Activated naive CD8-positive, alpha-beta T cell treated with anti-CD3 and anti-CD28 coated beads for 36 hours (primary cell): ENCODE results near the gene SULT1A1. TPM values are rescaled to one million over a fixed set of nuclear protein-coding genes. Genes with fewer than 3 reads are reported as not detected.
"Not testable (repeated sequence)": the region's sequence is repeated elsewhere in the genome, so short reads cannot be mapped to it uniquely, and the experiment has no call there.

Source experiments
- DNase-seq: peaks from one replicate; pipeline ENCODE4 v3.0.0; 2021
- H3K27ac Mint-ChIP-seq: one replicate; pipeline ENCODE4 v1.8.0; 2022; ENCODE audit warnings: mild to moderate bottlenecking, moderate library complexity, mixed read lengths
- H3K27me3 Mint-ChIP-seq: one replicate; pipeline ENCODE4 v1.8.0; 2022; ENCODE audit warnings: mild to moderate bottlenecking, mixed read lengths
- H3K36me3 Mint-ChIP-seq: one replicate; pipeline ENCODE4 v1.8.0; 2021; ENCODE audit warnings: mild to moderate bottlenecking, mixed read lengths
- H3K4me1 Mint-ChIP-seq: one replicate; pipeline ENCODE4 v1.8.0; 2021; ENCODE audit warnings: mixed read lengths
- H3K4me3 Mint-ChIP-seq: one replicate; pipeline ENCODE4 v1.8.0; 2022; ENCODE audit warnings: mild to moderate bottlenecking, moderate library complexity, mixed read lengths
- H3K9me3 Mint-ChIP-seq: one replicate; pipeline ENCODE4 v1.8.0; 2022; ENCODE audit warnings: mixed read lengths
- total RNA-seq, 2 experiments: library from RNA; stranded (reverse); gene quantifications; one replicate each; pipeline ENCODE4 v1.2.3, GENCODE V29; 2021

Gene SULT1A1
- 10 to 100 TPM; 11.6 to 13.3 TPM for total RNA-seq

GRCh38 chr16:28609631-28610594 lies at the start of gene SULT1A1:
TSS of gene SULT1A1 (minus strand) at chr16:28610044. CDS start at chr16:28608855, 1,189 bp downstream.
- Mint-ChIP-seq H3K4me3 (no peak within 1 kb of the TSS), H3K4me1 (peaks cover 15% of the 10 kb centered on the region), H3K27ac (no peak within 1 kb of the TSS), H3K9me3 (no peaks in the 10 kb centered on the region), H3K36me3 (peaks cover 8% of the 10 kb centered on the region), H3K27me3 (no peaks in the 10 kb centered on the region)
- DNase-seq, result no peak

DNA sequence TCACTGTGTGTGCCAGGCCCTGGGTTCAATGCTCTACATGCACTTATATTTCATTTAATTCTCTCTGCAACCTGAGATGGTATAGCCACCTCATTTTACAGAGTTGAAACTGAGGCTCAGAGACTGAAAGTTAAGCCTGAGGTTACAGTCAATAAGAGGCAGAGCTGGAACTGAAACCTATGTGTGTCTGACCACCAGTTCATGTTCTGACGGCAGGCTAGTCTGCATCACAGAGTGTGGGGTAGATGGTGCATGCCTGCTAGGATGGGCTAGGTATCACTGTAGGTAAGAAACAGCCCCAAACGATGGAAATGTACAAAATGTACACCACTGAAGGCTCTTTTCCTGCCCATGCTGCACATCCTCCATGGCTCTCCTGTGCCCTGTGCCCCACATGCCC lies 30.1 kb upstream of the SULT1A1 start:
- not testable (repeated sequence) for DNase-seq, H3K9me3 Mint-ChIP-seq, H3K27ac Mint-ChIP-seq, H3K4me3 Mint-ChIP-seq, H3K4me1 Mint-ChIP-seq, H3K36me3 Mint-ChIP-seq, H3K27me3 Mint-ChIP-seq

DNA sequence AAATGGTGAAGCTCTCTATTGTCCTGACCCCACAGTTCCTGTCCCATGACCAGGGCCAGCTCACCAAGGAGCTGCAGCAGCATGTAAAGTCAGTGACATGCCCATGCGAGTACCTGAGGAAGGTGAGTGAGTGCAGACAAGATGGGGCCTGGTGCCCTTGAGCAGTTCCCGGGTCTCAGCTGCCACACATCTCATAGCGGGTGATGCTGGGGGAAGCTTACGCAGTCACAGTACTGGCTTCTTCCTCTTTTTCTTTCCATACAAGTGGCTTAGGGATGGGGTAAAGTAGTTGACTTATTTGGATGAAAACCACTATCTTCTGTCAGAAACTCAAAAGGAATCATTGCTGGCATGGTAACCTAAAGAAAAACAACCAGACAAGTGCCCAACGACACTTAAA lies 28.5 kb upstream of the SULT1A1 start:
- DNase-seq, H3K4me1 Mint-ChIP-seq, H3K27ac Mint-ChIP-seq, H3K27me3 Mint-ChIP-seq, H3K36me3 Mint-ChIP-seq, H3K4me3 Mint-ChIP-seq, H3K9me3 Mint-ChIP-seq: not testable (repeated sequence)

- H3K27me3 Mint-ChIP-seq, DNase-seq, H3K4me1 Mint-ChIP-seq, H3K27ac Mint-ChIP-seq, H3K36me3 Mint-ChIP-seq, H3K4me3 Mint-ChIP-seq, H3K9me3 Mint-ChIP-seq: not testable (repeated sequence)
Observed at GRCh38 chr16:28637765-28638164, 27.9 kb upstream of the SULT1A1 start, which contains the start of gene NPIPB8. TSS of gene NPIPB8 (plus strand) at chr16:28638065. CDS start at chr16:28638361, 296 bp downstream.

- H3K9me3 Mint-ChIP-seq, H3K4me3 Mint-ChIP-seq, H3K36me3 Mint-ChIP-seq, H3K27me3 Mint-ChIP-seq, DNase-seq, H3K4me1 Mint-ChIP-seq, H3K27ac Mint-ChIP-seq: not testable (repeated sequence)
Observed at GRCh38 chr16:28636093-28636823, 26.4 kb upstream of the SULT1A1 start.

GRCh38 chr16:28630905-28631304 lies 21.1 kb upstream of the SULT1A1 start:
- not testable (repeated sequence) for H3K4me3 Mint-ChIP-seq, H3K36me3 Mint-ChIP-seq, H3K4me1 Mint-ChIP-seq, DNase-seq, H3K9me3 Mint-ChIP-seq, H3K27me3 Mint-ChIP-seq, H3K27ac Mint-ChIP-seq

GRCh38 chr16:28623172-28623711 lies 13.4 kb upstream of the SULT1A1 start:
- Mint-ChIP-seq H3K9me3 (no peaks in the 10 kb centered on the region), H3K4me3 (peak overlapping the region; percentile 87), H3K4me1 (peaks cover 13% of the 10 kb centered on the region), H3K27me3 (no peaks in the 10 kb centered on the region), H3K27ac (peak overlapping the region; percentile 56), H3K36me3 (peaks cover 8% of the 10 kb centered on the region)
- peak; percentile 83 for DNase-seq

DNA sequence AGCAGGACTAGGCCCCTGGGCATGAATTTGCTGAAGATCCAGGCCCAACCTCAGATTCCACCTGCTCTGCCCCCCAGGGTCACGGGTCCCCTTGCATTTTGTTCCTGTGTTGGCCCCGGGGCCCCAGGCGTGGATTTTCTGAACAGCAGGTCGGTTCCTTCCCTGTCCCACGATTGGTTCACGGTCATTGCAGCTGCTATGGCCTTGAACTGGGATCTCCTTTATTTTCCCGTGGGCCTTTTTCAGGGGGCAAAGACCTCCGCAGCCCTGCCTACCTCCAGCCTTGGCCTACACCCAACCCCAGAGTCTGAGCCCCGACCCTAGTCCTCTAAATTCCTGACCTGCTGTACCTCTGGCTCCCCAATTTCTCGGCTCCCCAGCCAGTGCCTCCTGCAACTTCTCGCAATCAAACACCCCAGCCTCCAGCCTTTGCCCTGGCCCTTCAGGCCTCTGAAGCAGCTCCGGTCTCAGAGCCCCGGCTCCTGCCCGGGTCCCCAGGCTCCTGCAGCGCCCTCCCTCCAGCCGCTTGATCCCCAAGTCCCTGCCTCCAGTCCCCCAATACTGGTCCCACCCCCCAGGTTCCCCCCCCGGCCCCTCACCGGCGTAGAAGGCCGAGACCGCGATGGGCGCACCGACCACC lies 12.8 kb upstream of the SULT1A1 start:
- not testable (repeated sequence) for DNase-seq, H3K27me3 Mint-ChIP-seq, H3K36me3 Mint-ChIP-seq, H3K9me3 Mint-ChIP-seq
- H3K4me1 Mint-ChIP-seq, result peaks cover 13% of the 10 kb centered on the region
- H3K4me3 Mint-ChIP-seq, result peak overlapping the region; percentile 87
- H3K27ac Mint-ChIP-seq, result peak overlapping the region; percentile 52

DNA sequence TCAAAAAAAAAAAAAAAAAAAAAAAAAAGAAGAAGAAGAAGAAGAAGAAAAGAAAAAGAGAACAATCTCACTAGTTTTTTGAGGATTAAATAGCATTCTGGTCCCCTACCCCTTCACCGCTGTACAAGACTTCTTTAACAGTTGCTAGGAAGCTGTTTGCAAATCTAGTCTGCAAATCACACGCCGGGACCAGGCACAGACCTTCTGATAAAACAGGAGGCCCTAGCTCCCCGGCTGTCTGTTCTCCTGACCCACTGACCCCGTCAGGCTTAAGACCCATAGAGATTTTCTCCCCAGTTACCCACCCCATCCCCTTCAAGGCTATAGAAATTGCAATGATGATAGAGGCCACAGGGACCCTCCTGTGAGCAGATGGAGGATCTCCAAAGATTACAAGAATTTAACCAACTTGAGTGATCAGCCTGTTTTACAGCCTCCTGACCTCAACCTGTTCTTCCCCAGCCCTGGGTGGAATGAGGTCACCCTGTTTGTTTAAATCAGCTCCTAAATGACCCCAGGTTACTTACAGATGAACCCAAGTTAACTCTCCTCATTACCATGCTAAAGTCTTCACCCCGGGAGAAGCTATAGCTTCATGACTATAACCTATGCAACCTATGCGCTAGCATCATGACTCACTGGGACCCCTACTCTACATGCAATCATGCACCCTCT lies 11.8 kb upstream of the SULT1A1 start:
- H3K36me3 Mint-ChIP-seq, result peaks cover 11% of the 10 kb centered on the region
- peak overlapping the region; percentile 87 for H3K4me3 Mint-ChIP-seq
- peaks cover 15% of the 10 kb centered on the region for H3K4me1 Mint-ChIP-seq
- H3K9me3 Mint-ChIP-seq, result no peaks in the 10 kb centered on the region
- peak overlapping the region; percentile 35 for H3K27ac Mint-ChIP-seq
- no peak for DNase-seq
- H3K27me3 Mint-ChIP-seq, result no peaks in the 10 kb centered on the region

DNA sequence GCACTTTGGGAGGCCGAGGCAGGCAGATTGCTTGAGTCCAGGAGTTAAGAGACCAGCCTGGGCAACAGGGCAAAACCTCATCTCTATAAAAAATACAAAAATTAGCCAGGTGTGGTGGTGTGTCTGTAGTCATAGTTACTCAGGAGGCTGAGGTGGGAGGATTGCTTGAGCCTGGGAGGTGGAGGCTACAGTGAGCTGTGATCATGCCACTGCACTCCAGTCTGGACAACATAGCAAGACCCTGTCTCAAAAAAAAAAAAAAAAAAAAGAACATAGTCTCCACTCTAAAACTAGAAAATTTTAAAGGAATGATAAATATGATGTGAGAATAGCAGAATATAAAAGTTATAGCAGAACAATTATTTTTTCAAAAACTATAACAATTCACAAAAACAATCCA lies 10.5 kb upstream of the SULT1A1 start:
- not testable (repeated sequence) for H3K4me3 Mint-ChIP-seq, H3K9me3 Mint-ChIP-seq, H3K27ac Mint-ChIP-seq, H3K27me3 Mint-ChIP-seq, DNase-seq
- Mint-ChIP-seq H3K4me1 (peaks cover 15% of the 10 kb centered on the region), H3K36me3 (peaks cover 12% of the 10 kb centered on the region)

GRCh38 chr16:28617874-28618273 lies 8.0 kb upstream of the SULT1A1 start:
- Mint-ChIP-seq H3K36me3 (peaks cover 12% of the 10 kb centered on the region), H3K27ac (no peak overlapping the region), H3K4me3 (no peak overlapping the region), H3K4me1 (peaks cover 12% of the 10 kb centered on the region), H3K27me3 (no peaks in the 10 kb centered on the region), H3K9me3 (no peaks in the 10 kb centered on the region)
- DNase-seq, result no peak

- DNase-seq, result no peak
- Mint-ChIP-seq H3K4me3 (no peak overlapping the region), H3K9me3 (no peaks in the 10 kb centered on the region), H3K27me3 (no peaks in the 10 kb centered on the region), H3K4me1 (peaks cover 5% of the 10 kb centered on the region), H3K36me3 (peaks cover 7% of the 10 kb centered on the region), H3K27ac (no peak overlapping the region)
Observed at GRCh38 chr16:28616636-28617035, 6.8 kb upstream of the SULT1A1 start.

- not testable (repeated sequence) for H3K27ac Mint-ChIP-seq, H3K9me3 Mint-ChIP-seq, H3K4me1 Mint-ChIP-seq, H3K27me3 Mint-ChIP-seq, DNase-seq, H3K4me3 Mint-ChIP-seq, H3K36me3 Mint-ChIP-seq
Observed at GRCh38 chr16:28616224-28616577, 6.4 kb upstream of the SULT1A1 start.

DNA sequence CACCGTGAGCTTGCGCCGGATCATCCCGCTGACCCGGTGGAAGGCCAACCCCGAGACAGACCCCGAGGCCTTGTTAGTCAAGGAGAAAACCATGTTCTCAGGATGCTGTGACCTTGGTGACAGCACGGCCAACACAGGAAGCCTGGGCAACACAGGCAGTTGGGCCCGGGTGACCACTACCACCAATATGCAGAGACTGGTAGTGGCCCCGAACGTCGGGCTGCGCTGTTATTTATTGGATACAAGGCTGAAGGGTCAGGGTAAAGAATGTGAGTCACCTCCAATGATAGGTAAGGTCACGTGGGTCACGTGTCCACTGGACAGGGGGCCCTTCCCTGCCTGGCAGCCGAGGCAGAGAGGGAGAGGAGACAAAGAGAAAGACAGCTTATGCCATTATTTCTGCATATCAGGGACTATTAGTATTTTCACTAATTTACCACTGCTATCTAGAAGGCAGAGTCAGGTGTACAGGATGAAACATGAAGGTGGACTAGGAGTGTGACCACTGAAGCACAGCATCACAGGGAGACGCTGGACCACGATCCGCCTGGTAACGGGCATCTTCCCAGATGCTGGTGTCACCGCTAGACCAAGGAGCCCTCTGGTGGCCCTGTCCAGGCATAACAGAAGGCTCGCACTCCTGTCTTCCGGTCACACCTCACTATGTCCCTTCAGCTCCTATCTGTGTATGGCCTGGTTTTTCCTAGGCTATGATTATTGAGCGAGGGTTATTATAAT lies 5.8 kb upstream of the SULT1A1 start:
- H3K36me3 Mint-ChIP-seq, H3K4me1 Mint-ChIP-seq, H3K27me3 Mint-ChIP-seq, H3K9me3 Mint-ChIP-seq, H3K4me3 Mint-ChIP-seq: not testable (repeated sequence)
- peak overlapping the region; percentile 69 for H3K27ac Mint-ChIP-seq
- DNase-seq, result peak; percentile 22
